NCI-H187 (cell line): ENCODE data around the gene CDC42EP3.

Experiments used
- DNase-seq, 2 experiments: peaks; one replicate each; lab custom pipeline; 2025; lab: John Stamatoyannopoulos, UW

Gene CDC42EP3

GRCh38 chr2:37636381-37637066 lies 34.9 kb downstream of the CDC42EP3 start:
- DNase-seq = no peak

- DNase-seq = no peak
Observed at GRCh38 chr2:37635504-37636380, 35.7 kb downstream of the CDC42EP3 start.

- no peak for DNase-seq
Observed at GRCh38 chr2:37634914-37635503, 36.4 kb downstream of the CDC42EP3 start.

- DNase-seq = no peak
Observed at GRCh38 chr2:37633845-37634244, 37.6 kb downstream of the CDC42EP3 start.

GRCh38 chr2:37633234-37633633 lies 38.2 kb downstream of the CDC42EP3 start:
- DNase-seq = no peak

- no peak for DNase-seq
Observed at GRCh38 chr2:37632310-37632709, 39.1 kb downstream of the CDC42EP3 start.

GRCh38 chr2:37631698-37632097 lies 39.7 kb downstream of the CDC42EP3 start:
- DNase-seq = peak; percentile 57 to 68

- peak; percentile 68 to 75 for DNase-seq
Observed at GRCh38 chr2:37631292-37631691, 40.1 kb downstream of the CDC42EP3 start.

GRCh38 chr2:37630776-37631175 lies 40.7 kb downstream of the CDC42EP3 start:
- DNase-seq = no peak

- DNase-seq = no peak
Observed at GRCh38 chr2:37630301-37630700, 41.1 kb downstream of the CDC42EP3 start.

GRCh38 chr2:37629529-37629928 lies 41.9 kb downstream of the CDC42EP3 start:
- DNase-seq = no peak

- DNase-seq = no peak
Observed at GRCh38 chr2:37627710-37628109, 43.7 kb downstream of the CDC42EP3 start.

- no peak for DNase-seq
Observed at GRCh38 chr2:37625796-37626571, 45.5 kb downstream of the CDC42EP3 start.

- no peak for DNase-seq
Observed at GRCh38 chr2:37625156-37625555, 46.3 kb downstream of the CDC42EP3 start.

- DNase-seq = no peak
Observed at GRCh38 chr2:37623971-37624900, 47.2 kb downstream of the CDC42EP3 start.

GRCh38 chr2:37623406-37623805 lies 48.0 kb downstream of the CDC42EP3 start:
- DNase-seq = no peak

- DNase-seq = no peak
Observed at GRCh38 chr2:37622450-37623100, 48.9 kb downstream of the CDC42EP3 start.

- DNase-seq = no peak
Observed at GRCh38 chr2:37621199-37621598, 50.2 kb downstream of the CDC42EP3 start.

- no peak for DNase-seq
Observed at GRCh38 chr2:37619959-37620300, 51.5 kb downstream of the CDC42EP3 start.

GRCh38 chr2:37619230-37619958 lies 52.0 kb downstream of the CDC42EP3 start:
- DNase-seq = no peak
